ENCODE results near the gene C11orf91.
"Not testable (repeated sequence)": the region's sequence is repeated elsewhere in the genome, so short reads cannot be mapped to it uniquely, and the experiment has no call there.

Gene C11orf91, protein sequence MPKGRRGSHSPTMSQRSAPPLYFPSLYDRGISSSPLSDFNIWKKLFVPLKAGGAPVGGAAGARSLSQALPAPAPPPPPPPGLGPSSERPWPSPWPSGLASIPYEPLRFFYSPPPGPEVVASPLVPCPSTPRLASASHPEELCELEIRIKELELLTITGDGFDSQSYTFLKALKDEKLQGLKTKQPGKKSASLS

GRCh38 chr11:33700502-33701271 lies at the start of gene C11orf91:
Gene C11orf91, minus strand, starts transcription at chr11:33700826. Its CDS starts 86 bp downstream, at chr11:33700740.
- ATAC-seq (peak; percentile 93), DNase-seq (peak; percentile 98)

DNA sequence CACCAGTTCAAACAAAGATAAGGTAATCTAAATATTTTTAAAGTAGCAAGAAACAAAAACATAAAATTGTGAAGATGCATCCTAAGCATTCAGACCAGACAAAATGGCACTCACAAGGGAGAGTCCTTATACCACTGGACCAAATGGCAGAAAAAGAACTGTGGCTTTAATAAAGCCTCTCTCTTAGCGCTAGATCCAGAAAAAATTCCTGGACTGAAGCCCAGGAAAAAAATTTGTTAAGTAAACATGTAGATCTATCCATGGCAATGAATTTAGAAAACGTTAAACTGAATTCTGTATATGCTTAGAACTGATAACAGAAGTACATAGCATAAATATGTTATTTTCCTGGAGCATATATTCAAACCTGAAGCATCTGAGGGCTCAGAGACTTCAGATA lies 47.4 kb upstream of the C11orf91 start:
- ATAC-seq: no peak
- DNase-seq: no peak

- ATAC-seq: no peak
- no peak for DNase-seq
These were observed 42.7 kb upstream of the C11orf91 start for GRCh38 chr11:33743291-33743690.

DNA sequence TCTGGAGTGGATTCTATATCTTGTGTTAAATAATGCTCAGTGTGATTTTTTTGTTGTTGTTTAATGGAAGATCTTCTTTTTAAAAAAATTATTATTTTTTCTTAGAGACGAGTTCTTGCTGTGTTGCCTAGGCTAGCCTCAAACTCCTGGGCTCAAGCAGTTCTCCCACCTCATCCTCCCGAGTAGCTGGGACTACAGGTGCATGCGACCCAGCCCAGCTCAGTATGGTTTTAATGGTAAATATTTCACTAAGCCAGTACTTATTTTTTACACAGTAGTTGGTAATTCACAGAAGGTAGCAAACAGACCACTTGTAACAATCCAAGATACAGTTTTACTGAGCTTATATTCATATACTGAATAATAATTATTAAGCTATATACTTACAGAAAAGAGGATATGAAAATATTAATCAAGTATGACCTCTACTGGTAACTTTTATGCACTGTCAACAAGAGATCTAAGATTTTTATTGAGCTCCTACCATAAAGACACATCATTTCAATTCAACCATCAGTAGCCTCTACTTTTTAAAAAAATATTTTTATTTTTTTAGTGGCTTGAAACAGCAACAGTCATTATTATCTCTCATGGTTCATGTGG lies 41.7 kb upstream of the C11orf91 start:
- no peak for DNase-seq
- ATAC-seq: no peak

- ATAC-seq: no peak
These were observed 41.2 kb upstream of the C11orf91 start for GRCh38 chr11:33741806-33742205.

DNA sequence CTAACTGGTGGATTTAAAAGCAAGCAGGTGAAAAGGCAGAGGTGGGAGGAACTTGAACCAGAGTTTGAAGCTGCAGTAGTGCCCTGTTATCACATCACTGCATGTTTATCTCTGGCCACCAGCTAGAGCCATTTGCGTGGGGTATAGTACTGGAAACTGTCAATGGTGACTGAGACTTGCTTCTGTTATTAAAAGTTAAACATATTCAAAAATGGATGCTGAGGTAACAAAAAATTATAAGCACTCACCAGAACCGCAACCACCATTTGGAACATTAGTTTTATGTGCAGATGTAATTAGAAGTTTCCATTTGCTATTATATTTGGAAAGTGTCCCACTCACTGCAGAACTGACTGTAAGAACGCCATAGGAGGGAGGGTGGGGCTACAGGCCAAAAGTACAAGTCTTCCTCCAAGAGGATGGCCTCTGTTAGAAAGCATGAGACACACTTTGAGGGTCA lies 36.8 kb upstream of the C11orf91 start:
- DNase-seq: no peak
- ATAC-seq: no peak

More at GRCh38 chr11:33741806-33742205, 41.2 kb upstream of the C11orf91 start:
- no peak for DNase-seq

DNA sequence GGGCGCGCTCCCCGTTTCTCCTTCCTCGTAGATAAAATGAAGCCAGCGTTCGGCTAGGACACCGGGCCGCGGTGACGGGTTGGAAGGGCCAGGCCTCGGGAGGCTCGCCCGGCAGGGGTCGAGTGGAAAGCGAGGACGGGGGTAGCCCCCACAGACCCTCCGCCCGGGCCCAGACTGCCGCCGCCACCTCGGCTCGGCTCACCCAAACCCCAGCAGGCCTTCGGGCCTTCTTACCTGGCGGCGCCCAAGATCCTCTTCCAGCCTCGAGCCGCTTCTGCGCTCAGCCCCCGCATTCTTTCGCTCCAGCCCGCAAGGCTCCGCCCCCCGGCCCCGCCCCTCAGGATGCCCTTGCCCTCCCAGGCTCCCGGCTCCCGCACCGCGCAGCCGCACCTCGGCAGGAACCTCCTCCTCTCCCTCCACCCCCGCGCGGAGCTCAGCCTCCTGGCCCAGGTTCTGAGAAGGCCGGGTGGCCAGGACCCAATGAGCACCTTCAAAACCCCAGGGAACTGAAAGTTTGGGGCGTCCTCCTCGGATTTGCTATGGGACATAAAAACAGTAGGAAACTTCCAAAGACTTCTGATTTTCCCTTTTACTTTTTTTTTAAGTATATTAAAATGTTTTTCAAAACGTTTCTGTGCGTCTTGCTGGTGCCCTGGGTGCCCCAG lies 35.7 kb upstream of the C11orf91 start, which contains the start of gene CD59:
Gene CD59 (minus strand): TSS at position 276 of the 665 bp plus-strand sequence. CDS start 13,978 bp downstream, outside the sequence.
- DNase-seq (peak; percentile 93), ATAC-seq (peak; percentile 66)

DNA sequence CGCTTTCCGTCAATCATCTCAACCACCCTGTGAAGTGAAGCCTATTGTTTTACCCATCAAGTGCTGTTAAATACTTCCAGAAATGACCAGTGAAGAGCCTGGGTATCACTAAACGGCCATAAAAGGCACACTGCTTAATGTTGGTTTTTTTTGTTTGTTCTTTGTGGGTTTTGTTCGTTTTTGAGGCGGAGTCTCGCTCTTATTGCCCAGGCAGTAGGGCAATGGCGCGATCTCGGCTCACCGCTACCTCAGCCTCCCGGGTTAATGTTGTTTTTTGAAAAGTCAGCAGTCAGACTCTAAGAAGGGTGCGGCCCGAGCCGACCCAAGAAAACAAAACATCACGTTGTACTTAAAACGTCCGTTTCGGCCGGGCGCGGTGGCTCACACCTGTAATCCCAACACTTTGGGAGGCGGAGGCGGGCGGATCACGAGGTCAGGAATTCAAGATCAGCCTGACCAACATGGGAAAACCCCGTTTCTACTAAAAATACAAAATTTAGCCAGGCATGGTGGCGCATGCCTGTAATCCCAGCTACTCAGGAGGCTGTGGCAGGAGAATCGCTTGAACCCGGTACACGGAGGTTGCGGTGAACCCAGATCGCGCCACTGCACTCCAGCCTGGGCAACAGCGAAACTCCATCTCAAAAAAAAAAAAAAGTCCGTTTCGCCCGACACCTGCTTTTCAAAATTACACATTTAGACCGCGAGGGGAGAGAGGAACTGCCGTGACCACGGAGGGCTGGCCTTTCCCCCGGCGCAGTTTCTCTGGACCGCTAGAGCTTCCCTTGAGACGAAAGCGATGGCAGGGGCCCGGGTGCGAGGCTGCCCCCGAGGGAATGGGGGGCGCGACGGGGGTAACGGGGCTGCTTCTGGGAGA lies 34.9 kb upstream of the C11orf91 start:
- peak; percentile 28 for ATAC-seq

DNA sequence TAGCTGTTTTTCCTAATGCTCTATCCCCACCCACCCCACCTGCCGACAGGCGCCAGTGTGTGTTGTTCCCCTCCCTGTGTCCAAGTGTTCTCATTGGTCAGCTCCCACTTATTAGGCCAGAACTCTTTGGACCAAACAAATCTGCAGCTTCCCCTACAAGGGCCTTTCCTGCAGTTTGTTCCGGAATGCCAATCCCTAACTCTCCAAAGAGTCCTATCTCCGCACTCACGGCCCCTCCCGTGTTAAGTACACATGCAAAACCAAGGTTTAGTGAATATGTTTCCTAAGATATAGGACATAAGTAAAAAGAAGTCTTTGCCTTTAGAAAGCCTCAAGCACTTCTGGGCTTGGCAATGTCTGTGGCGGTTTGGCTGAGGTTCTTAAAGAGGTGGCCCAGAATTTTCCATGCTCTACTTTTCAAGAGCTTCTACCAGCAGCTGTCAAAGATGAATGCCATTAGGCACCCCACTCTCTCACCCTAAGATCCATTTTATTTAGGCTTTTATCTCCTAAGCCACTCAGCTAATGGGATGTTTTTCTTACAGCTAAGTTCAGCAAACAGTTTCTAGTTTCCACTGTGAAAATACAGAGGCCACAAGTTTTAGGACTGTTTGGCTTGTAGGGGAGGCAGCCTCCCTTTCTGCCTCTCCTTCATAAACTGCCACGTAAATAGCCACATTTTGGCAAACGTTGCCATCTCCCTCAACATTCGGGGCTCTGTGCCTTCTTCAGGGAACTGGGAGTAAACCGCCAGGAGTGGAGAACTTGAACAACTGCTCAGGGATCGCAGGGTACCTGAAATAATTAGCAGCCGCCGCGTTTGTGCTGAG lies 34.0 kb upstream of the C11orf91 start:
- no peak for DNase-seq
- ATAC-seq: no peak

More for the DNA sequence above, 34.9 kb upstream of the C11orf91 start:
- DNase-seq: peak; percentile 58

GRCh38 chr11:33733980-33734379 lies 33.4 kb upstream of the C11orf91 start:
- ATAC-seq (no peak), DNase-seq (no peak)

DNA sequence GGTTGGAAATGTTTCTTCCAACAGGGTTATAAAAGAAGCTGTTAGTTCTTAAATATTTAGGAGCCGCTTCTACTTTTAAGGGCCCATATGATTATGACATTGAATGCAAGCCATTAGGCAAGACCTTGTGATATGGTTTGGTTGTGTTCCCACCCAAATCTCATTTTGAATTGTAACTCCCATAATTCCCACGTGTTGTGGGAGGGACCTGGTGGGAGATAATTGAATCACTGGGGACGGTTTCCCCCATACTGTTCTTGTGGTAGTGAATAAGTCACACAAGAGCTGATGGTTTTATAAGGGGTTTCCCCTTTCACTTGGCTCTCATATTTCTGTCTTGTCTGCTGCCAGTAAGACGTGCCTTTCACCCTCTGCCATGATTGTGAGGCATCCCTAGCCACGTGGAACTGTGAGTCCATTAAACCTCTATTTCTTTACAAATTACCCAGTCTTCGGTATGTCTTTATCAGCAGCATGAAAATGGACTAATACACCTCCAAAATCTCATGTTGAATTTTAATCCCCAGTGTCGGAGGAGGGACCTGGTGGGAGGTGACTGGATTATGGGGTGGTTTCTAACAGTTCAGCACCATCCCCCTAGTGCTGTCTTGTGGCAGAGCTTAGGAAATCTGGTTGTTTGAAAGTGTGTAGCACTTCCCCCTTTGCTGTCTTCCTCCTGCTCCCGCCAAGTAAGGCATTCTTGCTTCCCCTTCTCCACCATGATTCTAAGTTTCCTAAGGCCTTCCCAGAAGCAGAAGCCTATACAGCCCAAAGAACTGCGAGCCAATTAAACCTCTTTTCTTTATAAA lies 31.3 kb upstream of the C11orf91 start:
- ATAC-seq: peak; percentile 74
- DNase-seq: peak; percentile 37

- no peak for ATAC-seq
- DNase-seq: no peak
These were observed 30.1 kb upstream of the C11orf91 start for GRCh38 chr11:33730716-33731115.

DNA sequence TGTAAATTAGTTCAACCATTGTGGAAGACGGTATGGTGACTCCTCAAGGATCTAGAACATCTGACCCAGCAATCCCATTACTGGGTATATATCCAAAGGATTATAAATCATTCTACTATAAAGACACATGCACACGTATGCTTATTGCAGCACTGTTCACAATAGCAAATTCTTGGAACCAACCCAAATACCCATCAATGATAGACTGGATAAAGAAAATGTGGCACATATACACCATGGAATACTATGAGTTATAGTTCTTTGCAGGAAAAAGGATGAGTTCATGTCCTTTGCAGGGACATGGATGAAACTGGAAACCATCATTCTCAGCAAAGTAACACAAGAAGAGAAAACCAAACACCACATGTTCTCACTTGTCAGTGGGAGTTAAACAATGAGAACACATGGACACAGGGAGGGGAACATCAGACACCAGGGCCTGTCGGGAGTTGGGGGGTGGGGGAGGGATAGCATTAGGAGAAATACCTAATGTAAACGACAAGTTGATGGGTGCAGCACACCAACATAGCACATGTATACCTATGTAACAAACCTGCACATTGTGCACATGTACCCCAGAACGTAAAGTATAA lies 28.5 kb upstream of the C11orf91 start:
- DNase-seq, ATAC-seq: not testable (repeated sequence)

DNA sequence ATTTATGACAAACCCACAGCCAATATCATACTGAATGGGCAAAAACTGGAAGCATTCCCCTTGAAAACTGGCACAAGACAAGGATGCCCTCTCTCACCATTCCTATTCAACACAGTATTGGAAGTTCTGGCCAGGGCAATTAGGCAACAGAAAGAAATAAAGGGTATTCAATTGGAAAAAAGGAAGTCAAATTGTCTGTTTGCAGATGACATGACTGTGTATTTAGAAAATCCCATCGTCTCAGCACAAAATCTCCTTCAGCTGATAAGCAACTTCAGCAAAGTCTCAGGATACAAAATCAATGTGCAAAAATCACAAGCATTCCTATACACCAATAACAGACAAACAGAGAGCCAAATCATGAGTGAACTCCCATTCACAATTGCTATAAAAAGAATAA lies 26.9 kb upstream of the C11orf91 start:
- not testable (repeated sequence) for ATAC-seq, DNase-seq

DNA sequence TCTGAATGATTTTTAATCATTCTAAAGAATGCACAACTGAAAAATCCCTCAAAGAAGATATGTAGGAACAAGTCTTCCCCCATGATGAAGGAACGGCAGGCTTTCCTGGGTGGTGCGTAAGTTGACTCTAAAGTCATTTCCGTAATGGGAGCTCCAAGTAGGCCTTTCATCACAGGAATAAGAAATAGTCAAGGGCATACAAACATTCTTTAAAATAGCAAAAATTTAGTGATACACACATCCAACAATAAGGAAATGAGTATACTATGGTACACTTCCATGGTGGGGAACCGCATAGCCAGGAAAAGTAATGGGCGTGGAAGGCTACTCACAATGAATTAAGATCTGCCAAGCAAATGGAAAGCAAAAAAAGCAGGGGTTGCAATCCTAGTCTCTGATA lies 24.9 kb upstream of the C11orf91 start:
- ATAC-seq (no peak), DNase-seq (no peak)

GRCh38 chr11:33724644-33725035 lies 24.0 kb upstream of the C11orf91 start:
- ATAC-seq: no peak
- DNase-seq: no peak

- no peak for DNase-seq
- peak; percentile 5 for ATAC-seq
These were observed 22.7 kb upstream of the C11orf91 start for GRCh38 chr11:33723238-33723881.

DNA sequence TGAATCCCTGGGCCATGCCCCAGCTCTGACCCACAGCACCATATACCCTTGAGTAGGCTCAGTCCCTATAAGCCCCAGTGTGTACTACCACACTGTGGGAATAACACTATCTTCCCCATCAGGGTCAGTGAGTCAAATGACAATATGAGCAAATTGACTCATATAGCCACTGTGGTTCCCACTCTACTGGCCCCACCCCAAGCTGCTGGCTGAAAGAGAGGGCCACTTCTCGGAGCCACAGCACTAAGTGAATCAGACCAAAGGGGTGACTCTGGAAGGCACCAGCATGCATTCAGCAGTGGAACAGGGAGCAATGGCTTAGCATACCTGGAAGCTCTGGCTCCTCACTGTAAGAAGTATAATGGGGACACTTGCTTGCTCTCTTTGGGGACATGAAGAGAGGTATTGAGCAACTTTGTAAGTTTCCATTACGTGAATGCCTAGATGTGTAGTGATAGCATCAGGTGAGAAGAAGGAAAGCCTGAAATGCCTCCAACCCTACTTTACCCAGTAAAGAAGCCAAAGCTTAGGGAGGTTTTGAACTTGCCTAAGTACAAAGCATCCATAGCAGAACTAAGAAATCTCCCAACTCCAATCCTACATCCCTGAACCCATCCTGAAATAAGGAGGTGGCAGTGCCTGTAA lies 22.1 kb upstream of the C11orf91 start:
- peak; percentile 67 for DNase-seq
- ATAC-seq: peak; percentile 96

Data from stimulated activated naive CD8-positive, alpha-beta T cell treated with anti-CD3 and anti-CD28 coated beads, Interleukin-15, Interleukin-2, amounts not matched to agents 100 U/mL and 50 U/mL, for 24 hours (primary cell).